GM10248 (cell line): Measurements from ENCODE around the gene MMD.

Source experiments
- CTCF ChIA-PET: fragments of 300-600 bp; sonication (Branson Sonifier 250); formaldehyde crosslinking; extraction: SDS; loops from one replicate; lab custom pipeline; 2021; ENCODE audit warnings: antibody characterized with exemption; lab: Yijun Ruan, JAX
- POLR2A ChIA-PET: fragments of 350-650 bp; sonication (Branson Sonifier 250); formaldehyde crosslinking; extraction: SDS; loops from one replicate; lab custom pipeline; 2020; ENCODE audit warnings: antibody characterized with exemption; lab: Yijun Ruan, JAX
- DNase-seq: peaks from one replicate; pipeline ENCODE4 v3.0.0; 2012; ENCODE audit errors: extremely low spot score
- CTCF ChIP-seq: IDR thresholded peaks from 2 replicates; pipeline ENCODE4 v1.5.1; 2012; ENCODE audit warnings: mild to moderate bottlenecking, low read depth; ENCODE audit errors: extremely low read depth, missing control alignments, control extremely low read depth

Gene MMD

GRCh38 chr17:55368706-55369105, 52.9 kb downstream of the MMD start:
- no peak for DNase-seq
- no peak for TF ChIP-seq CTCF
- ChIA-PET CTCF (interaction anchor here (6.2 kb wide), 1 partner anchor 12 kb away, joined by 46 read pairs; no protein-coding TSS in a partner anchor), POLR2A (no interaction called here)

GRCh38 chr17:55366020-55366481, 55.6 kb downstream of the MMD start:
- no peak for TF ChIP-seq CTCF
- POLR2A ChIA-PET, result no interaction called here
- CTCF ChIA-PET, result interaction anchor here (1.0 to 6.2 kb wide), 4 partner anchors 10 to 21 kb away, joined by 3 to 46 read pairs (median 5); no protein-coding TSS in a partner anchor
- no peak for DNase-seq

- ChIA-PET POLR2A (no interaction called here), CTCF (interaction anchor here (0.7 to 1.4 kb wide), 5 partner anchors 9 to 151 kb away, joined by 3 to 6 read pairs (median 3); no protein-coding TSS in a partner anchor)
- no peak for DNase-seq
- TF ChIP-seq CTCF, result no peak
Measured at GRCh38 chr17:55363033-55363432, 58.6 kb downstream of the MMD start.

- ChIA-PET POLR2A (no interaction called here), CTCF (interaction anchor here (0.8 to 1.5 kb wide), 5 partner anchors 12 to 367 kb away, joined by 3 to 4 read pairs (median 3); no protein-coding TSS in a partner anchor)
- no peak for TF ChIP-seq CTCF
- DNase-seq, result no peak
Measured at GRCh38 chr17:55360971-55361370, 60.7 kb downstream of the MMD start.

- ChIA-PET POLR2A (interaction anchor here (0.6 kb wide), 1 partner anchor 23 kb away, joined by 3 read pairs; no protein-coding TSS in a partner anchor), CTCF (interaction anchor here (0.7 to 5.9 kb wide), 37 partner anchors 10 to 448 kb away, joined by 3 to 72 read pairs (median 4); no protein-coding TSS in a partner anchor)
- TF ChIP-seq CTCF, result peak; percentile 77
- DNase-seq, result peak; percentile 72
Measured at GRCh38 chr17:55356434-55357328, 65.0 kb downstream of the MMD start.

- ChIA-PET POLR2A (no interaction called here), CTCF (interaction anchor here (1.0 to 5.9 kb wide), 13 partner anchors 8 to 415 kb away, joined by 3 to 72 read pairs (median 5); no protein-coding TSS in a partner anchor)
- DNase-seq, result no peak
- no peak for TF ChIP-seq CTCF
Measured at GRCh38 chr17:55354941-55355340, 66.7 kb downstream of the MMD start.
